Colon (tissue), 2 donors: Measurements from ENCODE around the gene NR3C1.
A peak's percentile ranks its signal among the peaks of the same experiment; 100 is the strongest.

Source experiments
- FAIRE-seq: peaks from 2 replicates; lab custom pipeline; 2012; peaks lifted over from hg19 to GRCh38; lab: Jason Lieb, UNC
- donor health status: control.
- donor health status: control.

Gene NR3C1

DNA sequence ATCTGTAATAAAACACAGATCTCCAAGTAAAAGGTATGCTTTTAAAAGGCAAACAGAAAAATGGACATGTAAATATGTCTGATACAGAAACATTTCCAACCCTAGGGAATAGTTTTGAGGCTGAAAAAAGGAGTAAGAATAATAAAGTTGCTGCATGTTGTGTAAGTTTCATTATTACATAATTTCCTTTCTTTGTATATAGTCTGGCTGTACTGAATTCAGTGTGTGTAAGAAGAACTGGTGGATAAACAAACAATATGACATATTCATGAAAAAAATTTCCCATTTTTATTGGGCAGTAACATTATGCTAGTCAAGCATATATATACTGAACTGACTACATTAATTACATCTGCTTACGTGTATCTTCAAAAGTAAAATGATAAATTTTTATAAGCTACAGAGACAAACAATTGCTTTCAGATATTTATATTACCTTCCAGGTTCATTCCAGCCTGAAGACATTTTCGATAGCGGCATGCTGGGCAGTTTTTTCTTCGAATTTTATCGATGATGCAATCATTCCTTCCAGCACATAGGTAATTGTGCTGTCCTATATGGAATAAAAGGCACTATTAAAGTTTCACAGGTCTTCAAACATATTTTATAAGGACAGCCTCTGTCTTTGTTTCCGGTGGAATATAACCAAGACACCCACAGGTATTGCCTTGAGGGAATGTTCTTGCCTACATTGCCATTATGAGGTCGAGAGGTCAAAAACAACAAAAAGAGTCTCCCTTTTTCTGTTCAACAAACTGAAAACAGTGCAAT is 93.6 kb downstream of the NR3C1 start:
- no peak for FAIRE-seq

GRCh38 chr5:143308731-143309130 is 94.8 kb downstream of the NR3C1 start:
- no peak for FAIRE-seq

- FAIRE-seq, result no peak
These were observed 97.4 kb downstream of the NR3C1 start for GRCh38 chr5:143306040-143306439.

DNA sequence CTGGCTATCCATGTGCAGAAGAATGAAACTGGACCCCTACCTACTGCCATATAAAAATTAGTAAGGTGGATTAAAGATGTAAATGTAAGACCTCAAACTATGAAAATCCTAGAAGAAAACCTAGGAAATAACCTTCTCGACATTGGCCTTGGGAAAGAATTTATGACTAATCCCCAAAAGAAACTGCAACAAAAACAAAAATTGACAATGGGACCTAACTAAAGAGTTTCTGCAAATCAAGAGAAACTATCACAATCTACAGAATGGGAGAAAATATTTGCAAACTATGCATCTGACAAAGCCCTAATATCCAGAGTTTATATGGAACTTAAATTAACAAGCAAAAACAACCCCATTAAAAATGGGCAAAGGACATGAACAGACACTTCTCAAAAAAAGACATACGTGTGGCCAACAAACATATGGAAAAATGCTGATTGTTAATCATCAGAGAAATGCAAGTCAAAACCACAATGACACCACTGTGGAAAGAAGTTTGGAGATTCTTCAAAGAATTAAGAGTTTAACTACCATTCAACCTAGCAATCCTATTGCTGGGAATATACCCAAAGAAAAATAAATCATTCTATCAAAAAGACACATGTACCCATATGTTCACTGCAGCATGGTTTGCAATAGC is 98.5 kb downstream of the NR3C1 start:
- no peak for FAIRE-seq

DNA sequence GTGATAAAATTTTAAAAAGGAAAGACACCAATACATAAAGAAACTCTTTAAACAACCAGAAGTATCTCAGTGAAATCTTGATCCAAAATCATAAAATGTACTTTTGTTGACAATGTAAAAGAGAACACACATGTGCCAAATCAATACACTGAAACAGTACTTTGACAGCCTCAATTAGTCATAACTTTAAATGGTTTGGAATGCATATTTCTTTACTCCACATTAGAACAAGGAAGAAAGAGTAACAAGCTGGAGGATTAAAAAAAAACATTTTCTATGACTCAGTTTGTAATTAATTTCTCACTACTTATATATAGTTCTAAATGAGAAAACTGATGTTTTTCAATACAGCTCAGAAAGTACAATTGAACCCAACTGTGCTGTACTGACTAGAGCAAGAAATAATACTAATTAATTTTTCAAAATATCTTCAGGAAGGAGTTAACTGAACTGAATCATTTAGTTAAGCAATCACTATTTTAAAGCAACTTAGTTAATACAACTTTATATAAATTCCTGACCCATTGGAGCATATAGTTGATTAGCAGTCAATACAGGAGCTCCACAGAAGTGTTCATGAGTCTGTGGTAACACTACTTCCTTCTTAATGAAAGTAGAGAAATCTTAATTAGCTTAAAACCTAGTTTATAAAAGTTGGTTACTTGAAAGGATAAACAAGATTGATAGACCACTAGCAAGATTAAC is 101.0 kb downstream of the NR3C1 start:
- FAIRE-seq, result no peak

DNA sequence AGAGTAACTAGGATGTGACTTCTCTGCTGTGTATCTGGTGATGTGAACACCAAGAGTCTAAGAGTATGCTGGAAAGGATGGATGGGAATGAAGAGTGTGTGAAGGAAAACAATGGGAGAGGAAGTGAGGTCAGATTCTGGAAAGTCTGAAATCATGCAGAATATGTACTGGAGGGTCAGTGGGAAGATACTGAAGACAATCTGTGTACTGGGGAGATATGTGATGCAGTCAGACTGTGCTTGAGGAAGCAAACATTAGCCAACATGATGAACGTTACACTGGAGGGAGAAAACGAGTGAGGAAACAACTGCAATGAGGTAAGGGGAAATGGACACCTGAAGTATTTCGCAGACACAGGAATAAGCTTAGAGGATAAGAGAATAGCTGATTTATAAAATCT is 105.7 kb downstream of the NR3C1 start:
- no peak for FAIRE-seq

GRCh38 chr5:143290125-143290524 is 113.4 kb downstream of the NR3C1 start:
- no peak for FAIRE-seq

DNA sequence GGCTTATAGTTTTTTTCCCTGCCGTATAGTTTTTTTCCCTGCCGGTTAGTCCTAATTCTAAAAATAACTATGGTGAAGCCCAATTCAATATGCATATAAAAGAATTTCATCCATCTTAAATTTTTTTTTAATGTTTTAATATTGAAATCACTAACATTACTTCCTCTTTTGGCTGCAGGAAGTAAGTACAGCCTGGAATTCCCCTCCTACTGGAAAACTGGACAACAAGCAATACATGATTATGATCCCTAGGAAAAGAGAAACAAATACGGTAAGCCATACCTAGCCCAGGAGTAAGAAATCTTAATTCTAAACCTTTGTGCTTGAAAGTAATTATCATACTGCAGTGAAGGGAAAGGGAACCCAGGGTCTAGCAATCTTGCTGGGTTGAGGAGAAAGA is 119.0 kb downstream of the NR3C1 start:
- FAIRE-seq, result no peak

GRCh38 chr5:143284002-143284401 is 119.5 kb downstream of the NR3C1 start:
- no peak for FAIRE-seq

DNA sequence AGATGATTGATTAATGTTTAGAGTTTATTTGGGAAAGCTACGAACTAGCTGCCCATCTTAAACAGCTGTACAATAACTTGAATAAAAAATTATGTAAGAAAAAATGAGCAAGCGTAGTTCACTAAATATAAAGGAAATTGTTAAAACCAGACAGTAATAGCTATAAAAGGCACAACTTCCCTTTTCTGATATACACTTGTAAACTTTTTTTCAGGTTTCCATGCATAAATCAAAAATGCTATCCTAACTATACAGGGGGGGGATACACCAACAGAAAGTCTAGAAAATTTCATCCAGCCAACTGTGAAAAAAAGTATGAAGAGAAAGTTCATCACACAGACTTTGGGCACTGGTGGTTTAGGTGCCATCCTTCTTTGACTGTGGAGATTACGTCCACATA is 122.3 kb downstream of the NR3C1 start:
- FAIRE-seq, result no peak

GRCh38 chr5:143279698-143280097 is 123.8 kb downstream of the NR3C1 start:
- FAIRE-seq, result no peak

DNA sequence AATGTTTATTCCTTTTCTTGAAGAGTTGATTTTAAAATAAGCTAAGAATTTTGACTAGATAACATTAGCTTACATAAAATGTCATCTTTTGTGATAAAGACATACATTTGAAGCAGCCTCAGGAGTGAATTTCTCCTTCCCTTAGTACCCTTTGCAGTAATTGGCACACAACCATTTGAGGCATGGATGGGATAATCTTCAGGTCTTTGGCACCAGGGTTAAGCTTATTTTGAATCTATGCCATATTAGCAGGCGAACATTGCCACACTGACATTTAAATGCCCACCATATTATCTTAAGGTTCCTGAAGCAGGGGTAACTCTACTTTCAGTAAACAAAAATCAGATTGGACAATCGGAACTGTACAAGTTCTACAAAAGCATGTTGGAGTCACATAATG is 126.0 kb downstream of the NR3C1 start:
- FAIRE-seq, result no peak

DNA sequence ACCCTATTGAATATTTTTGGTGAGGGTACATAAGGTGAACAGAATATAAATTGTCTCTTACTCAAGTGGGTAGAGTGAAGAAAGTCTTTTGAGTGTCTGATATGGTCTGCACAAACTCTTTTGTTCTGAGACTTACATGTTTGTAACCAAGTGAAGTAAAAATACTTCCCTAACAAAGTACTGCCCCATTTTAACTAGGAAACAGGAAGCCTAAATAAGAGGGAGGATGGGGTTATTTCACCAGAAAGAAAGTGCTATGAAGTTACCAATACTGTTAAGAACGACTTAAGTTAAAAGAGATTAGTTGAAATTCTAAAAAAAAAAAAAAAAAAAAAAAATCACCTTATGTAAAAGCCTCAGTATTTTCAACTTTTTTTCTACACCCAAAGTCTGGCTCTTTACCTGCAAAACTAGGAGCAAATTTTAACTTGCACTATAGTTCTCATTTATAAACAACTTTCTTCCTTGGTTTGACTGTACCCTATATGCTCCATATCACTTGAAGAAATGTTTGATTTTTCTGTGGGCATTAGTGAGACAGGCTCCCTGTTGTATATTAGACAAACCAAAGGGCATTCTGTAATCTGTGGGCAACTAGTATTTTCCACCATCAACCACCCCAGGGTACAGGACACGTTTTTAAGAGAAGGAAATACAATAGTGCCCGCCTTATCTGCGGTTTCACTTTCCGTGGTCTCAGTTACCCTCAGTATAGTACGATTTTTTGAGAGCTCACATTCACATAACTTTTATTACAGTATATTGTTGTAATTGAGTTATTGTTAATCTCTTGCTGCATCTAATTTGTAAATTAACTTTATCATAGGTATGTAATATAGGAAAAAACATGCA is 127.7 kb downstream of the NR3C1 start:
- no peak for FAIRE-seq

DNA sequence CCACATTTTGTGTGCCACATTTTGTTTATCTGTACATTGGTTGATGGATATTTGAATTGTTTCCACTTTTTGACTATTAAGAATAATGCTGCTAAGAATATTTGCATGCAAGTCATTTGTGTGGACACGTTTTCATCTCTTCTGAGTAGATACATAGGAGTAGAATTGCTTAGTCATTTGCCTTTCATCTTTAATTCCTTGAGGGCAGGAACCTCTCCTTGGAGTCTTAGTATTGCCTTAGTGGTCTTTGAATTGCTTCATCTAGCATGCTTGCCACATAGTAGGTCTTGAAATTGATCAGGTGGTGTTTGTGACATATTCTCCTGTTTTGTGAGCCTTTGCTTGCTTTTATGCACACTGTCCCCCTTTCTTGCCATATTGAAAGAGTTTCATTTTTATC is 128.5 kb downstream of the NR3C1 start:
- FAIRE-seq, result no peak

- no peak for FAIRE-seq
These were observed 132.1 kb downstream of the NR3C1 start for GRCh38 chr5:143271431-143271830.

DNA sequence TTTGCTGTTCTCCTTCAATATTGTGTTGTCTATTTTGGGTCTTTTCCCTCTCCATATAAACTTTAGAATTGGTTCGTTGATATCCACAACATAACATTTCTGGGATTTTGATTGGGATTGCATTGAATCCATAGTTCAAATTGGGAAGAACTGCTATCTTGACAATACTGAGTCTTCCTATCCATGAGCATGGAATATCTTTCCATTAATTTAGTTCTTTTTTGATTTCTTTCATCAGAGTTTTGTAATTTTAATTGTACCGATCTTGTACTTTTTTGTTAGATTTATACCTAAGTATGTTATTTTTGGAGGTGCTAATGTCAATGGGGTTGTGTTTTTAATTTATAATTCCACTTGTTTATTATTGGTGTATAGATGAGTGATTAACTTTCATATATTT is 135.1 kb downstream of the NR3C1 start:
- FAIRE-seq, result peak; percentile 33

DNA sequence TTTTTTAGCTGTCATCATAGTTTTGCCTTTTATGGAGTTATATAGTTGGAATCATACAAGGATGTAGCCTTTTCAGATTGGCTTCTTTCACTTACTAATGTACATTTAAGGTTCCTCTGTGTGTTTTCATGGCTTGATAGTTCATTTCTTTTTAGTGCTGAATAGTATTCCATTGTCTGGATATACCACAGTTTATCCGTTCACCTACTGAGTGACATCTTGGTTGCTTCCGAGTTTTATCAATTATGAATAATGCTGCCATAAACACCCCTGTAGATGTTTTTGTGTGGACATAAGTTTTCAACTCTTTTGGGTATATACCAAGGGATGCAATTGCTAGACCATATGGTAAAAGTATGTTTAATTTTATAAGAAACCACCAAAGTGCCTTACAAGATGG is 136.3 kb downstream of the NR3C1 start:
- no peak for FAIRE-seq

- no peak for FAIRE-seq
These were observed 137.5 kb downstream of the NR3C1 start for GRCh38 chr5:143265995-143266394.

GRCh38 chr5:143263272-143263810 is 140.1 kb downstream of the NR3C1 start:
- no peak for FAIRE-seq

DNA sequence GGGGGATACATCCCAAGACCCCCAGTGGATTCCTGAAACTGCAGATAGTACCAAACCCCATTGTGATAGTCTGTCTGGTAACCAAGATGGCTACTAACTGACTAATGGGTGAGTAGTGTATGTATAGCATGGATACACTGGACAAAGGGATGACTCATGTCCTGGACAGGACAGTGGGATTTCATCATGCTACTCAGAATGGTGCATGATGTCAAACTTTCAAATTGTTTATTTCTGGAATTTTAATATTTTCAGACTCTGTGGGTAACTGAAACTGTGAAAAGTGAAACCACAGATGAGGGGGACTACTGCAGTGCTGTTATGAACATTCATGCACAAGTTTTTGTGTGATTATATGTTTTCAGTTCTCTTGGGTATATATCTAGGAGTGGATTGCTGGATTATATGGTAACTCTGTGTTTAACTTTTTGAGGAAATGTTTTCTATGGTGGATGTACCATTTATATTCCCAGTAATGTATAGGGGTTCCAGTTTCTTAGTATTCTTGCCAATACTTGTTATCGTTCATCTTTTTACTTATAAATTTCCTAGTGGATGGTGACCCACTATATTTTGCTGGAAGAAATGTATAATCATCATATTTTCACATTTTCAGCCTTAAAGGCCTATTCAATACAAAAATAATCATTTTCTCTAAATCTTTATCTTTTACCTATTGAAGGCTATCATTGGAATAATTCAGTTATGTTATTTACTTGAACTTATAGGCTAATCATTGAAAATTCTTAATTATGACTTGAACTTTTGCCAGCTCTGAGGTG is 140.9 kb downstream of the NR3C1 start:
- FAIRE-seq, result no peak

GRCh38 chr5:143261748-143262392 is 141.6 kb downstream of the NR3C1 start:
- no peak for FAIRE-seq
